Mononuclear cell (primary cell): ENCODE measurements around the gene ATP2B3. TPM values are rescaled to one million over a fixed set of nuclear protein-coding genes. Genes with fewer than 3 reads are reported as not detected.

Experiments used
- H3K27me3 ChIP-seq: 2 replicates; pipeline ENCODE4 v1.6.0; 2011; ENCODE audit warnings: low read length, control low read depth; ENCODE audit not compliant: insufficient read depth
- H3K4me1 ChIP-seq: 2 replicates; pipeline ENCODE4 v1.5.1; 2011; ENCODE audit warnings: mild to moderate bottlenecking, low read length, control low read depth; ENCODE audit not compliant: insufficient read depth
- H3K4me3 ChIP-seq: 2 replicates; pipeline ENCODE4 v1.5.1; 2011; ENCODE audit warnings: mild to moderate bottlenecking, low read length, moderate library complexity
- H3K9me3 ChIP-seq: 2 replicates; pipeline ENCODE4 v1.5.1; 2011; ENCODE audit warnings: low read depth, mild to moderate bottlenecking, control low read depth, low read length
- total RNA-seq: library from RNA; depleted of rRNA; stranded (reverse); fragments of >200 nt; gene quantifications from one replicate; pipeline ENCODE4 v1.2.3, GENCODE V29; 2012

The ATP2B3 gene
- total RNA-seq, 1 donor = not detected

DNA sequence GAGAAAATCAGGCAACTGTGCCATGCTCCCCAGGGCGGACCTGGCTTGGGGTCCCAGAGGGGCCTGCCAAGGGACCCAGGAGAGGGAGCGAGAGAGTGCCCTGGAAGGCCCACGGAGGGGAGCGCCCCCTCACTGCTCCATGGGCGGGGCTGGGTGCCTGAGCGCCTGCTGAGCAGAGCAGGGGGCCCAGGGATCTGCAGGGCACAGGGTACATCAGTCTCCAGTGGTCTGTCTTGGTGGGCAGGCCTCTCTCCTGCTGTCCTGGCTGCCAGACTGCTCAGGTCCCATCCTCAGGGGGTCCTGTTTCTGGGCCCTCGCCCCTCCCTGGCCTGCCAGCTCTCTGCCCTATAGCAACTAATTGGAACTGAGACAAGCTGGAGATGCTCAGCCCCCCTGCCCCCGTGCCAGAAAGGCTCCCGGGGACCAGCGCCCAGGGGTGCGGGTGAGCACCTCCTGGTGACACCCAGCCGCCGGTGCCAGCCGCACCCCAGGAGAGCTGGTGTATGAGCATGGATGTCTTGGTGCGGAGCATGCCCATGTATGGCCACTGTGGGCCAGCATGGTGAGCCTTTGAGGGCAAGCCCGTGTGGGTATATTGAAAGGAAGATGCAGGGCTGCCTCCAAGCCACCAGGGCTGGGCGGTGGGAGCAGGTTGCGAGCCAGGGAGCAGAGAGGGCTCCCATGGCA, 21.4 kb upstream of the ATP2B3 start:
- Histone ChIP-seq H3K9me3 (no peaks in the 10 kb centered on the region), H3K27me3 (no peaks in the 10 kb centered on the region), H3K4me1 (no peaks in the 10 kb centered on the region)

DNA sequence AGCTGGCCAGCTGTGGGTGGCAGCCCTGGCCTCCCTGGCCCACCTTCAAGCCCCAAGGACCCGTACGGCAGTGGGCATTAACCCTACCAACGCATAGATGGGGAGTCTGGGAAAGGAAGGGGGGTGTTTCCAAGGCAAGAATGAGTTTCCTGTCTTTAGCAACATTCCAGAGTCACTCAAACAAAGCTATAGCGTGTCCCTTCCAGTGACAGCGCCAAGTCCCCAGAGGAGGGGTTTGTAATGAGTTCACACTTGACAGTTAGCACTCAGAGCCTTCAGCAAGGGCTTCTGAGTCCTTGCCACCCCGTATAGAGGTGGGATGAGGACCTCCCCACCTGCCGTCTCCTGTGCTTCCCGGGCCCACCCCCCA, 20.9 kb upstream of the ATP2B3 start:
- no peaks in the 10 kb centered on the region for H3K4me1 ChIP-seq
- H3K4me3 ChIP-seq = no peak overlapping the region
- no peaks in the 10 kb centered on the region for H3K9me3 ChIP-seq
- no peaks in the 10 kb centered on the region for H3K27me3 ChIP-seq

More for the DNA sequence above, 21.4 kb upstream of the ATP2B3 start:
- no peak overlapping the region for H3K4me3 ChIP-seq

- no peaks in the 10 kb centered on the region for H3K27me3 ChIP-seq
- no peaks in the 10 kb centered on the region for H3K9me3 ChIP-seq
- H3K4me1 ChIP-seq = no peaks in the 10 kb centered on the region
- H3K4me3 ChIP-seq = no peak overlapping the region
Measured at GRCh38 chrX:153498453-153498852, 19.0 kb upstream of the ATP2B3 start.

GRCh38 chrX:153499341-153499740, 18.1 kb upstream of the ATP2B3 start:
- no peak overlapping the region for H3K4me3 ChIP-seq
- no peaks in the 10 kb centered on the region for H3K27me3 ChIP-seq

GRCh38 chrX:153499876-153500275, 17.6 kb upstream of the ATP2B3 start:
- Histone ChIP-seq H3K4me3 (no peak overlapping the region), H3K9me3 (no peaks in the 10 kb centered on the region), H3K4me1 (no peaks in the 10 kb centered on the region), H3K27me3 (no peaks in the 10 kb centered on the region)

More at GRCh38 chrX:153499341-153499740, 18.1 kb upstream of the ATP2B3 start:
- Histone ChIP-seq H3K4me1 (no peaks in the 10 kb centered on the region), H3K9me3 (no peaks in the 10 kb centered on the region)

GRCh38 chrX:153500676-153501280, 16.7 kb upstream of the ATP2B3 start:
- Histone ChIP-seq H3K4me1 (no peaks in the 10 kb centered on the region), H3K9me3 (no peaks in the 10 kb centered on the region), H3K4me3 (no peak overlapping the region), H3K27me3 (no peaks in the 10 kb centered on the region)

- H3K4me1 ChIP-seq = no peaks in the 10 kb centered on the region
- H3K9me3 ChIP-seq = no peaks in the 10 kb centered on the region
- H3K4me3 ChIP-seq = no peak overlapping the region
- no peaks in the 10 kb centered on the region for H3K27me3 ChIP-seq
Measured at GRCh38 chrX:153501530-153501929, 15.9 kb upstream of the ATP2B3 start.

- H3K4me3 ChIP-seq = no peak overlapping the region
- H3K9me3 ChIP-seq = no peaks in the 10 kb centered on the region
- no peaks in the 10 kb centered on the region for H3K27me3 ChIP-seq
- H3K4me1 ChIP-seq = no peaks in the 10 kb centered on the region
Measured at GRCh38 chrX:153502131-153502530, 15.3 kb upstream of the ATP2B3 start.

DNA sequence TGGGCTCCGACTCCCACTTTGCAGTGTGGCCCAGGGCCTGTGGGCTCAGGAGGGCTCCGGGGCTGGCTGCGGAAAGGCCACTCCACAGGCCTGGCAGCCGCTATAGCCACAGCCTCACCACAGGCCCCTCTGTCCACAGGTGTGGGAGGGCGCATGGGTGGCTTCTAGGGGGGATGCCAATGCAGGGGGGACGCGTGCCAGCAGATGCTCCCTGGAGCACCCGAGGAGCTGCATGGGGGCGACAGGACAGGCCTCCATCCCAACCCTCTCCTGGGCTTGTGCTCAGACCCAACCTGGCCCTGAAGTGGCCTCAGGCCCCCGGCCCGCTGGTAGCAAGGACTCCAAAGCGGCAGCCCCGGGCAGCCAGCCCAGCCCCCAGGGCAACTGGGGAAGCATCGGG, 14.6 kb upstream of the ATP2B3 start:
- no peak overlapping the region for H3K4me3 ChIP-seq
- no peaks in the 10 kb centered on the region for H3K27me3 ChIP-seq
- no peaks in the 10 kb centered on the region for H3K9me3 ChIP-seq
- H3K4me1 ChIP-seq = no peaks in the 10 kb centered on the region

GRCh38 chrX:153504445-153505016, 12.9 kb upstream of the ATP2B3 start:
- Histone ChIP-seq H3K9me3 (no peaks in the 10 kb centered on the region), H3K4me1 (no peaks in the 10 kb centered on the region), H3K27me3 (no peaks in the 10 kb centered on the region), H3K4me3 (no peak overlapping the region)

GRCh38 chrX:153505361-153505760, 12.1 kb upstream of the ATP2B3 start:
- Histone ChIP-seq H3K4me1 (no peaks in the 10 kb centered on the region), H3K9me3 (no peaks in the 10 kb centered on the region), H3K27me3 (no peaks in the 10 kb centered on the region), H3K4me3 (no peak overlapping the region)

DNA sequence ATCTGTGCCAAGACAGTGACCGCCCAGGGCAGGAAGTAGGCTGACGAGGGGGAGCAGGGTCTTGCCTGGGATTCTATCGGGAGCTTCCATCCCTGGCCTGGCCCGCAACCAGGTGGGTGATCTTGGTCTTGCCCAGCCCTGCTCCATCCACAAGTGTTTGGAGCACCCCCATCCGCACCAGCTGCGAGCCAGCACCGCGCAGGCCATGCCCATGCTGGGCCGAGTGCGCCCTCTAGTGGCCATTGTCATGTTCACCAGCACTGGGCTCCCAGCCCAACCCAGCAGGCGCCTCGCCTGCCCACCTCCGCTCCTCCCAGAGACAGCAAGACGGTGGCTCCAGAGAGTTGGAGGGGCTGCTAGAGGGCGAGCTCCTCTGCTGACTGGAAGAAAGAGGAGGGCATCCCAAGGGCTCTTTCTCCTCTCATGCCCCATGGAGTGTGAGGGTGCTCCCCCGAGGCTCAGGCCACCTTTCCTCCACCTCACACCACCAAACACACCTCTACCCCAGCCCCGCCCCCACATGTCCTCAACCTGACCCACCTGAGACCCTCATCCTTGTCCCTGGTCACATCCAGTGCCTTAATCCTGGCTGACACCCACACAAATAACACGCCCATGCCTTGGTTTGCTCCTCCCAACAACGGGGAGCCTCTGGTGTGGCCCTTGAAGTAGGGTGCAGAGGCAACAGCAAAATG, 9.8 kb upstream of the ATP2B3 start:
- Histone ChIP-seq H3K4me3 (no peak overlapping the region), H3K27me3 (no peaks in the 10 kb centered on the region), H3K4me1 (no peaks in the 10 kb centered on the region), H3K9me3 (no peaks in the 10 kb centered on the region)

GRCh38 chrX:153509592-153509991, 7.8 kb upstream of the ATP2B3 start:
- no peaks in the 10 kb centered on the region for H3K4me1 ChIP-seq
- no peaks in the 10 kb centered on the region for H3K27me3 ChIP-seq
- H3K9me3 ChIP-seq = no peaks in the 10 kb centered on the region
- no peak overlapping the region for H3K4me3 ChIP-seq

GRCh38 chrX:153510383-153510782, 7.1 kb upstream of the ATP2B3 start:
- Histone ChIP-seq H3K4me1 (no peaks in the 10 kb centered on the region), H3K9me3 (no peaks in the 10 kb centered on the region), H3K27me3 (no peaks in the 10 kb centered on the region), H3K4me3 (no peak overlapping the region)

GRCh38 chrX:153511784-153512500, 5.5 kb upstream of the ATP2B3 start:
- no peaks in the 10 kb centered on the region for H3K9me3 ChIP-seq
- H3K4me1 ChIP-seq = no peaks in the 10 kb centered on the region
- no peak overlapping the region for H3K4me3 ChIP-seq
- H3K27me3 ChIP-seq = no peaks in the 10 kb centered on the region
